HEK293T (cell line): ENCODE measurements around the gene ACP6.

Source experiments
- BHLHE40 ChIP-seq: fragments of 450-650 bp; IDR thresholded peaks from 2 replicates; pipeline ENCODE4 v1.6.1; 2016; ENCODE audit warnings: mild to moderate bottlenecking, moderate library complexity, borderline replicate concordance
- CTBP1 ChIP-seq: fragments of 450-650 bp; IDR thresholded peaks from 2 replicates; pipeline ENCODE4 v1.6.1; 2016; ENCODE audit warnings: borderline replicate concordance
- ELF4 ChIP-seq: fragments of 450-650 bp; IDR thresholded peaks from 2 replicates; pipeline ENCODE4 v1.6.1; 2017; ENCODE audit warnings: antibody characterized with exemption
- FOXA1 ChIP-seq: fragments of 450-650 bp; IDR thresholded peaks from 2 replicates; pipeline ENCODE4 v1.6.1; 2016; ENCODE audit warnings: mild to moderate bottlenecking
- FOXK2 ChIP-seq: fragments of 450-650 bp; IDR thresholded peaks from 2 replicates; pipeline ENCODE4 v1.6.1; 2016; ENCODE audit warnings: mild to moderate bottlenecking
- FOXM1 ChIP-seq: fragments of 450-650 bp; IDR thresholded peaks from 2 replicates; pipeline ENCODE4 v1.6.1; 2017; ENCODE audit warnings: mild to moderate bottlenecking, borderline replicate concordance
- HDGF ChIP-seq: fragments of 450-650 bp; IDR thresholded peaks from 2 replicates; pipeline ENCODE4 v1.6.1; 2017; ENCODE audit warnings: antibody characterized with exemption, borderline replicate concordance
- L3MBTL2 ChIP-seq: fragments of 450-650 bp; conservative IDR thresholded peaks from 2 replicates; pipeline ENCODE4 v1.6.1; 2016; ENCODE audit warnings: mild to moderate bottlenecking
- NFRKB ChIP-seq: fragments of 450-650 bp; IDR thresholded peaks from 2 replicates; pipeline ENCODE4 v1.6.1; 2016; ENCODE audit warnings: mild to moderate bottlenecking, moderate library complexity
- SP1 ChIP-seq: fragments of 450-650 bp; IDR thresholded peaks from 2 replicates; pipeline ENCODE4 v1.6.1; 2017
- SUZ12 ChIP-seq: fragments of 450-650 bp; IDR thresholded peaks from 2 replicates; pipeline ENCODE4 v1.6.1; 2016; ENCODE audit warnings: mild to moderate bottlenecking
- TARDBP ChIP-seq: fragments of 450-650 bp; IDR thresholded peaks from 2 replicates; pipeline ENCODE4 v1.6.1; 2016
- ZNF384 ChIP-seq: fragments of 450-650 bp; IDR thresholded peaks from 2 replicates; pipeline ENCODE4 v1.6.1; 2016
- TF ChIP-seq, protein P1 (sequence below): fragments of 450-650 bp; IDR thresholded peaks from 2 replicates; pipeline ENCODE4 v1.6.1; 2016

DNA sequence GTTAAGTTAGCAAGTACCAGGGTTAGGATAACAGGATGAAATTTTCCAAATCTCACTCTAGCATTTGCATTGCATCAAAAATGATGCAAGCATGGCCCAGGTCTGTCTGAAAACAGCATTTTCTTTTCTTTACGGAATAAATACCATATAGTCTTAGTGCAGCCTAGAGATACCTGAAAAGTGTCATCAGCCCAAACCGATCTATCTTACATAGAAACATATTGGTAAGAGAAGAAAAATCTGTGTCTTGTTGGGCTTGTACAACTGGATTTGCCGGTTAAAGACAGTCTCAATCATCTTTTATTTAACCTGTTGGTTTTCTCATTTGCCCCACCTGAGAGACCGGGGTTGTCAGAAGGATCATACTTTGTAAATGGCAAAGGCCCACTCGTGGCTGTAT, 15.8 kb downstream of the ACP6 start:
- TF ChIP-seq ELF4 (no peak), SP1 (no peak), NFRKB (no peak), BHLHE40 (no peak), HDGF (no peak), TARDBP (no peak), FOXK2 (no peak), CTBP1 (no peak), ZNF384 (no peak), L3MBTL2 (no peak), SUZ12 (no peak), FOXM1 (no peak), FOXA1 (no peak)
- TF ChIP-seq, protein P1, sequence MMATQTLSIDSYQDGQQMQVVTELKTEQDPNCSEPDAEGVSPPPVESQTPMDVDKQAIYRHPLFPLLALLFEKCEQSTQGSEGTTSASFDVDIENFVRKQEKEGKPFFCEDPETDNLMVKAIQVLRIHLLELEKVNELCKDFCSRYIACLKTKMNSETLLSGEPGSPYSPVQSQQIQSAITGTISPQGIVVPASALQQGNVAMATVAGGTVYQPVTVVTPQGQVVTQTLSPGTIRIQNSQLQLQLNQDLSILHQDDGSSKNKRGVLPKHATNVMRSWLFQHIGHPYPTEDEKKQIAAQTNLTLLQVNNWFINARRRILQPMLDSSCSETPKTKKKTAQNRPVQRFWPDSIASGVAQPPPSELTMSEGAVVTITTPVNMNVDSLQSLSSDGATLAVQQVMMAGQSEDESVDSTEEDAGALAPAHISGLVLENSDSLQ: no peak
